MM.1S (cell line): Measurements from ENCODE around the gene GNAT2.

Experiments used
- EZH2phosphoT487 ChIP-seq: fragments of 300-600 bp; sonication (generic); IDR thresholded peaks from 2 replicates; pipeline ENCODE4 v1.6.1; 2018; ENCODE audit warnings: antibody characterized with exemption, low read length
- TF ChIP-seq, protein P1 (sequence below): fragments of 300-600 bp; sonication (generic); IDR thresholded peaks from 2 replicates; pipeline ENCODE4 v1.5.1; 2016; ENCODE audit warnings: antibody characterized with exemption, low read length, mixed read lengths

DNA sequence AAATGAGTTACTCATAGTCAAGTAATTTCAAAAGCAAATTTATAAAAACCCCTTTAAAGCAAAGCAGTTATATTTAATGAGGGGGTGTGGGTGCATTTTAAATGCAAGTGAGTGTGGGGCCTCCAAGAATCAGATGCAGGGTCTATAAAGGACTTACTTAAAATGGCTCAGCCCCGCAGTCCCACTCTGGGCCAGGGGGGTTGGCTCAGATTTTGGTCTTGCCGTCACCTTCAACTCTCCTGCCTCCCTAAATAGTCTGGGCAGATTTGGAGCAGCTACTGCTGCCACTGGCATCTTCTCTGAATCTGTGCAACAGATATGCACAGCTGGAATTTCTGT, 16.4 kb upstream of the GNAT2 start:
- TF ChIP-seq, protein P1, sequence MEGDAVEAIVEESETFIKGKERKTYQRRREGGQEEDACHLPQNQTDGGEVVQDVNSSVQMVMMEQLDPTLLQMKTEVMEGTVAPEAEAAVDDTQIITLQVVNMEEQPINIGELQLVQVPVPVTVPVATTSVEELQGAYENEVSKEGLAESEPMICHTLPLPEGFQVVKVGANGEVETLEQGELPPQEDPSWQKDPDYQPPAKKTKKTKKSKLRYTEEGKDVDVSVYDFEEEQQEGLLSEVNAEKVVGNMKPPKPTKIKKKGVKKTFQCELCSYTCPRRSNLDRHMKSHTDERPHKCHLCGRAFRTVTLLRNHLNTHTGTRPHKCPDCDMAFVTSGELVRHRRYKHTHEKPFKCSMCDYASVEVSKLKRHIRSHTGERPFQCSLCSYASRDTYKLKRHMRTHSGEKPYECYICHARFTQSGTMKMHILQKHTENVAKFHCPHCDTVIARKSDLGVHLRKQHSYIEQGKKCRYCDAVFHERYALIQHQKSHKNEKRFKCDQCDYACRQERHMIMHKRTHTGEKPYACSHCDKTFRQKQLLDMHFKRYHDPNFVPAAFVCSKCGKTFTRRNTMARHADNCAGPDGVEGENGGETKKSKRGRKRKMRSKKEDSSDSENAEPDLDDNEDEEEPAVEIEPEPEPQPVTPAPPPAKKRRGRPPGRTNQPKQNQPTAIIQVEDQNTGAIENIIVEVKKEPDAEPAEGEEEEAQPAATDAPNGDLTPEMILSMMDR, result no peak
- no peak for TF ChIP-seq EZH2phosphoT487
